ENCODE results near the gene LOXL1.

LOXL1 gene

GRCh38 chr15:73927003-73927475 lies 777 bp downstream of the LOXL1 start:
- peak overlapping the region; percentile 86 for H3K27ac ChIP-seq
- peak; percentile 50 for DNase-seq (ENCODE audit: low spot score)
- TF ChIP-seq, protein P1, sequence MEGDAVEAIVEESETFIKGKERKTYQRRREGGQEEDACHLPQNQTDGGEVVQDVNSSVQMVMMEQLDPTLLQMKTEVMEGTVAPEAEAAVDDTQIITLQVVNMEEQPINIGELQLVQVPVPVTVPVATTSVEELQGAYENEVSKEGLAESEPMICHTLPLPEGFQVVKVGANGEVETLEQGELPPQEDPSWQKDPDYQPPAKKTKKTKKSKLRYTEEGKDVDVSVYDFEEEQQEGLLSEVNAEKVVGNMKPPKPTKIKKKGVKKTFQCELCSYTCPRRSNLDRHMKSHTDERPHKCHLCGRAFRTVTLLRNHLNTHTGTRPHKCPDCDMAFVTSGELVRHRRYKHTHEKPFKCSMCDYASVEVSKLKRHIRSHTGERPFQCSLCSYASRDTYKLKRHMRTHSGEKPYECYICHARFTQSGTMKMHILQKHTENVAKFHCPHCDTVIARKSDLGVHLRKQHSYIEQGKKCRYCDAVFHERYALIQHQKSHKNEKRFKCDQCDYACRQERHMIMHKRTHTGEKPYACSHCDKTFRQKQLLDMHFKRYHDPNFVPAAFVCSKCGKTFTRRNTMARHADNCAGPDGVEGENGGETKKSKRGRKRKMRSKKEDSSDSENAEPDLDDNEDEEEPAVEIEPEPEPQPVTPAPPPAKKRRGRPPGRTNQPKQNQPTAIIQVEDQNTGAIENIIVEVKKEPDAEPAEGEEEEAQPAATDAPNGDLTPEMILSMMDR (conservative IDR thresholded peaks at IDR 0.05; ENCODE audit: low read depth): no peak
- POLR2A ChIA-PET (ENCODE audit: low non-redundant PET): interaction anchor here (0.6 to 0.7 kb wide), 3 partner anchors 9 to 314 kb away, joined by 3 to 7 read pairs (median 5); no protein-coding TSS in a partner anchor
- CTCF ChIA-PET: interaction anchor here (0.6 to 2.1 kb wide), 10 partner anchors 9 to 688 kb away, joined by 3 to 8 read pairs (median 3); partner anchors contain the start of genes CLK3 and PML

DNA sequence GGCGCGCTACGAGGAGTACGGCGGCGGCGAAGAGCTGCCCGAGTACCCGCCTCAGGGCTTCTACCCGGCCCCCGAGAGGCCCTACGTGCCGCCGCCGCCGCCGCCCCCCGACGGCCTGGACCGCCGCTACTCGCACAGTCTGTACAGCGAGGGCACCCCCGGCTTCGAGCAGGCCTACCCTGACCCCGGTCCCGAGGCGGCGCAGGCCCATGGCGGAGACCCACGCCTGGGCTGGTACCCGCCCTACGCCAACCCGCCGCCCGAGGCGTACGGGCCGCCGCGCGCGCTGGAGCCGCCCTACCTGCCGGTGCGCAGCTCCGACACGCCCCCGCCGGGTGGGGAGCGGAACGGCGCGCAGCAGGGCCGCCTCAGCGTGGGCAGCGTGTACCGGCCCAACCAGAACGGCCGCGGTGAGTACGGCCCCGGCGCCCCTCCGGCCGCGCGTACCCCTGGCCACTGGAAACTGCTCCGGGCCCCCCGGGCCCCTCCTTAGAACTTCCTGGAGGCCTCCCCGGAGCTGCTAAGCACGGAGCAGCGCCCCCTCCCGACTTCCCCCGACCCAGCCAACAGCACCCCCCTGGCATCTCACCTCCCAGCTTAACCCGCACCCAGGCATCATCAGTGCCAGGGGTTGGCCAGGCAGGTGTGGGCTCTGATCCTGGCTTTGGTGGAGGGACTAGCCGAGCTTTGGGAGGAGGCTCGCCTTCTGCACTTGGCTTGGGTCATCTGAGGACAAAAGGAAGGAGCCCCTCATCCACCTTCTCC lies 1.4 kb downstream of the LOXL1 start:
- POLR2A ChIA-PET (ENCODE audit: low non-redundant PET): interaction anchor here (0.6 to 0.7 kb wide), 2 partner anchors 8 to 314 kb away, joined by 3 to 7 read pairs; no protein-coding TSS in a partner anchor
- CTCF ChIA-PET: interaction anchor here (0.6 to 2.1 kb wide), 10 partner anchors 8 to 206 kb away, joined by 3 to 8 read pairs (median 3); no protein-coding TSS in a partner anchor
- peak overlapping the region; percentile 86 for H3K27ac ChIP-seq
- DNase-seq (ENCODE audit: low spot score): peak; percentile 72
- TF ChIP-seq, protein P1 (conservative IDR thresholded peaks at IDR 0.05; ENCODE audit: low read depth): peak; percentile 62

DNA sequence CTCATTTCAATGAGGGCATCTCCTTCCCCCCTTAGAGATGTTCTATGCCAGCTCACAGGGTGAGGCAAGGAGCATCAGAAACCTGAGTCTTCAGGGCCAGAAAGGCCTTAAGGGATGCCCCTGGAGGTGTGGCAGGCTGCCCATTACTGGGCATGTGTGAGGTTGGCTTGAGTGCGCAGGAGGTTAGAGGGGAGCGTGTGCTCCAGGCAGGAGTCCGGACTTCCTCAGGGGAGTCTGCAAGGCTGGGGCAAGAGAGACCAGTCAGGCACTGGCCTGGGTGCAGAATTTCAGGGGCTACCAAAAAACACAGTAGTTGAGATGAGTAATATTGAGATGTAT lies 1.9 kb downstream of the LOXL1 start:
- ChIA-PET CTCF (interaction anchor here (0.6 to 2.1 kb wide), 7 partner anchors 8 to 206 kb away, joined by 3 to 8 read pairs (median 4); no protein-coding TSS in a partner anchor), POLR2A (ENCODE audit: low non-redundant PET) (no interaction called here)
- no peak overlapping the region; the same call in 1 of the 2 replicates for H3K27ac ChIP-seq
- TF ChIP-seq, protein P1 (conservative IDR thresholded peaks at IDR 0.05; ENCODE audit: low read depth): no peak
- DNase-seq (ENCODE audit: low spot score): no peak

- H3K27ac ChIP-seq: no peak overlapping the region
- DNase-seq (ENCODE audit: low spot score): no peak
- CTCF ChIA-PET: no interaction called here
- TF ChIP-seq, protein P1 (conservative IDR thresholded peaks at IDR 0.05; ENCODE audit: low read depth): no peak
- POLR2A ChIA-PET (ENCODE audit: low non-redundant PET): no interaction called here
Observed at GRCh38 chr15:73928971-73929627, 2.8 kb downstream of the LOXL1 start.

DNA sequence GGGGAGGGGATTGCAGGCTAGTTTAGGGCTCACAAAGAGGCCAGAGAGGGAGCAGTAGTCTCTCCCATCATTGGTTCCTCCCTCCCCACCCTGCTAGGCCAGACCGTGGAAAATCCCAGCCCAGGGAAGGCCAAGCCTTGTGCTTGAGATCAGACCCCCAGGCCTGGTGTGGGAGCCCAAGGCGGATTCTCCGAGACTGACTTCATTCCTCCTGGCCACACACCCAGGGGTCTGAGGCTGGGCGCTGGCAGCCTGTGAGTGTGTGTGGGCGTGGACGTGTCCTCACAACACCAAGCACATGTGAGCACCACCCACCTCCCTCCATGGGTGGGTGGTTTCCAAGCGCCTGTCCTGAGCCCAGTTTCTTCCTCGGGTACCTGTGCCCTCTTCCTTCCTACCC lies 4.1 kb downstream of the LOXL1 start:
- CTCF ChIA-PET: interaction anchor here (0.6 kb wide), 1 partner anchor 229 kb away, joined by 4 read pairs; no protein-coding TSS in a partner anchor
- no peak overlapping the region for H3K27ac ChIP-seq
- POLR2A ChIA-PET (ENCODE audit: low non-redundant PET): no interaction called here
- TF ChIP-seq, protein P1 (conservative IDR thresholded peaks at IDR 0.05; ENCODE audit: low read depth): no peak
- DNase-seq (ENCODE audit: low spot score): no peak

DNA sequence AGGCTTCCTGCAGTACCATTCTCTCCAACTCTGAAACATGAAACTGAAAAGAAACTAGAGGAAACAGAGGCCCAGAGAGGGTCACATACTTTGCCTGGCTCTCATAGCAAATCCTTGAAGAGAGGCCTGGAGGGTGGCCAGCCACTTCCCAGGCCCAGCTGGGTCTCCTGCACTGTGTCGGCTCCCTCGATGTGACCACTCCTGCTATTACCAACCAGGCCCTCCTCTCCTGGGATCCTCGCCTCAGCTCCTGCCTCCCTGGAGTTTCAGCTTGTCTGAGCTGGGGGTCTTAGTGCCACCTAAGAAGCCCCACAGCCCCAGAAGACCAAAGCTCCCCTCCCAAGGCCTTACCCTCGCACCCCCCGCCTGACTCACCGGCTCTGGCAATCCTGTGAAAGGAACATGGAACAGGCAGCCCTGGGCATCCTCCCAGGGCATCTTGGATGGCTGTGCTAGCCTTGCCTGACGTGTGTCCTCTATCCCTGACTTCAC lies 4.6 kb downstream of the LOXL1 start:
- TF ChIP-seq, protein P1 (conservative IDR thresholded peaks at IDR 0.05; ENCODE audit: low read depth): no peak
- ChIA-PET CTCF (interaction anchor here (0.6 kb wide), 2 partner anchors 230 to 466 kb away, joined by 3 to 4 read pairs; no protein-coding TSS in a partner anchor), POLR2A (ENCODE audit: low non-redundant PET) (no interaction called here)
- no peak overlapping the region for H3K27ac ChIP-seq
- no peak for DNase-seq (ENCODE audit: low spot score)
